SU-DHL-6 (cell line): ENCODE measurements around the gene RGL1.

Source experiments
- H2AFZ ChIP-seq: fragments of 200-600 bp; sonication (generic); 2 replicates; pipeline ENCODE4 v1.6.1; 2014; ENCODE audit warnings: low read depth, mild to moderate bottlenecking, moderate library complexity, mixed read lengths, antibody characterized with exemption, low read length; ENCODE audit not compliant: severe bottlenecking
- H3F3A ChIP-seq: fragments of 200-600 bp; shearing (Covaris generic); 2 replicates; pipeline ENCODE4 v1.6.0; 2016; ENCODE audit warnings: antibody characterized with exemption, mild to moderate bottlenecking; ENCODE audit not compliant: insufficient read depth
- H3K27ac ChIP-seq: fragments of 200-600 bp; sonication (generic); 2 replicates; pipeline ENCODE4 v1.5.1; 2016; ENCODE audit warnings: low read depth, mild to moderate bottlenecking, low read length, moderate library complexity, mixed read lengths
- H3K27me3 ChIP-seq: fragments of 200-600 bp; sonication (generic), shearing (Covaris generic); 2 replicates; pipeline ENCODE4 v1.6.0; 2014; ENCODE audit warnings: mild to moderate bottlenecking, low read length
- H3K36me3 ChIP-seq: fragments of 200-600 bp; sonication (generic); 2 replicates; pipeline ENCODE4 v1.6.1; 2014; ENCODE audit warnings: mild to moderate bottlenecking, low read length, mixed read lengths
- H3K4me2 ChIP-seq: fragments of 300-600, 200-600 bp; shearing (Covaris generic), sonication (generic); 2 replicates; pipeline ENCODE4 v1.6.0; 2014; ENCODE audit warnings: low read length, low read depth, mild to moderate bottlenecking; ENCODE audit not compliant: poor library complexity, severe bottlenecking
- H3K4me3 ChIP-seq: fragments of 200-600 bp; sonication (generic); 2 replicates; pipeline ENCODE4 v1.5.1; 2014; ENCODE audit warnings: antibody characterized with exemption, low read length, mild to moderate bottlenecking, mixed read lengths; ENCODE audit not compliant: insufficient read depth, poor library complexity, severe bottlenecking
- H3K79me2 ChIP-seq: fragments of 200-600 bp; sonication (generic); 2 replicates; pipeline ENCODE4 v1.6.1; 2014; ENCODE audit warnings: mild to moderate bottlenecking, low read length, moderate library complexity; ENCODE audit not compliant: insufficient read depth
- H3K9ac ChIP-seq: fragments of 200-600 bp; sonication (generic); 2 replicates; pipeline ENCODE4 v1.7.0; 2014; ENCODE audit warnings: mild to moderate bottlenecking, low read length
- H3K9me2 ChIP-seq: fragments of 200-600 bp; sonication (generic); replicated peaks from 2 replicates; pipeline ENCODE4 v1.6.1; 2014; ENCODE audit warnings: low read length; ENCODE audit not compliant: insufficient read depth
- H3K9me3 ChIP-seq: fragments of 200-600 bp; sonication (generic); 2 replicates; pipeline ENCODE4 v1.6.1; 2014; ENCODE audit warnings: low read length, mixed read lengths; ENCODE audit not compliant: insufficient read depth
- H4K20me1 ChIP-seq: fragments of 200-600 bp; sonication (generic); 2 replicates; pipeline ENCODE4 v1.6.1; 2014; ENCODE audit warnings: low read depth, mild to moderate bottlenecking, antibody characterized with exemption, low read length, moderate library complexity, mixed read lengths
- CTCF ChIP-seq: fragments of 200-600 bp; sonication (generic); IDR thresholded peaks from one replicate; pipeline ENCODE4 v1.5.1; 2017; ENCODE audit warnings: antibody characterized with exemption, mild to moderate bottlenecking, low read length, moderate library complexity; ENCODE audit not compliant: insufficient read depth, poor library complexity, severe bottlenecking
- EZH2phosphoT487 ChIP-seq: fragments of 200-600 bp; sonication (generic), shearing (Covaris generic); conservative IDR thresholded peaks from 2 replicates; pipeline ENCODE4 v1.6.1; 2018; ENCODE audit warnings: mild to moderate bottlenecking, antibody characterized with exemption, low read length, moderate library complexity, mixed read lengths

The RGL1 gene

GRCh38 chr1:183894290-183894565 lies 89.3 kb downstream of the RGL1 start:
- no peaks in the 10 kb centered on the region for H3K9me2 ChIP-seq
- H3K9me3 ChIP-seq: no peaks in the 10 kb centered on the region
- H3K79me2 ChIP-seq: no peaks in the 10 kb centered on the region
- H3K4me2 ChIP-seq: no peak overlapping the region
- no peaks in the 10 kb centered on the region for H3K36me3 ChIP-seq
- no peaks in the 10 kb centered on the region for H3F3A ChIP-seq
- no peak overlapping the region for H3K9ac ChIP-seq
- no peak for TF ChIP-seq CTCF
- no peak for TF ChIP-seq EZH2phosphoT487
- H4K20me1 ChIP-seq: no peaks in the 10 kb centered on the region
- H3K27ac ChIP-seq: no peak overlapping the region
- no peak overlapping the region for H2AFZ ChIP-seq
- no peak overlapping the region for H3K4me3 ChIP-seq
- no peaks in the 10 kb centered on the region for H3K27me3 ChIP-seq

- H2AFZ ChIP-seq: no peak overlapping the region
- no peak overlapping the region for H3K27ac ChIP-seq
- TF ChIP-seq EZH2phosphoT487 (no peak), CTCF (no peak)
- H3K9me3 ChIP-seq: no peaks in the 10 kb centered on the region
- no peaks in the 10 kb centered on the region for H3K79me2 ChIP-seq
- no peaks in the 10 kb centered on the region for H3K9me2 ChIP-seq
- no peak overlapping the region for H3K9ac ChIP-seq
- H3K4me2 ChIP-seq: no peak overlapping the region
- H3K27me3 ChIP-seq: no peaks in the 10 kb centered on the region
- no peak overlapping the region for H3K4me3 ChIP-seq
- no peaks in the 10 kb centered on the region for H3F3A ChIP-seq
- H3K36me3 ChIP-seq: no peaks in the 10 kb centered on the region
- no peaks in the 10 kb centered on the region for H4K20me1 ChIP-seq
These were observed 91.6 kb downstream of the RGL1 start for GRCh38 chr1:183896466-183897048.

- no peak overlapping the region for H3K9ac ChIP-seq
- H2AFZ ChIP-seq: no peak overlapping the region
- no peaks in the 10 kb centered on the region for H3F3A ChIP-seq
- H3K79me2 ChIP-seq: no peaks in the 10 kb centered on the region
- H3K27ac ChIP-seq: no peak overlapping the region
- H3K9me2 ChIP-seq: no peaks in the 10 kb centered on the region
- no peak overlapping the region for H3K4me2 ChIP-seq
- TF ChIP-seq CTCF (no peak), EZH2phosphoT487 (no peak)
- H3K27me3 ChIP-seq: no peaks in the 10 kb centered on the region
- no peaks in the 10 kb centered on the region for H3K36me3 ChIP-seq
- no peaks in the 10 kb centered on the region for H4K20me1 ChIP-seq
- no peak overlapping the region for H3K4me3 ChIP-seq
- H3K9me3 ChIP-seq: no peaks in the 10 kb centered on the region
These were observed 93.1 kb downstream of the RGL1 start for GRCh38 chr1:183898001-183898396.
